NCI-H2029 treated with DMSO at 0.1 percent for 48 hours (cell line): Measurements from ENCODE around the gene LHPP.

Source experiments
- DNase-seq: peaks from one replicate; lab custom pipeline; 2025; lab: John Stamatoyannopoulos, UW

The LHPP gene

GRCh38 chr10:124658591-124659242 is 197.1 kb downstream of the LHPP start:
- no peak for DNase-seq

- no peak for DNase-seq
These were observed 197.8 kb downstream of the LHPP start for GRCh38 chr10:124659380-124659779.

- no peak for DNase-seq
These were observed 198.9 kb downstream of the LHPP start for GRCh38 chr10:124660404-124661125.

- no peak for DNase-seq
These were observed 200.1 kb downstream of the LHPP start for GRCh38 chr10:124661660-124662180.

- DNase-seq, result no peak
These were observed 201.6 kb downstream of the LHPP start for GRCh38 chr10:124663228-124663627.
